GM21619 (cell line): ENCODE data around the gene ACLY.
"Not testable (repeated sequence)": the region's sequence is repeated elsewhere in the genome, so short reads cannot be mapped to it uniquely, and the experiment has no call there.

ENCODE experiments used
- ATAC-seq: cut with Tn5 transposase; IDR thresholded peaks from one replicate; pipeline ENCODE4 v1.9.1; 2021; ENCODE audit not compliant: unreplicated experiment

ACLY gene

GRCh38 chr17:41835800-41836549 lies 82.8 kb downstream of the ACLY start, which contains the start of gene NT5C3B:
TSS of gene NT5C3B (minus strand) at chr17:41836232. CDS start at chr17:41836193, 39 bp downstream.
- peak; percentile 59 for ATAC-seq

GRCh38 chr17:41835214-41835799 lies 83.4 kb downstream of the ACLY start:
- ATAC-seq, result peak; percentile 33

GRCh38 chr17:41829961-41830360 lies 88.8 kb downstream of the ACLY start:
- not testable (repeated sequence) for ATAC-seq

- ATAC-seq, result no peak
Observed at GRCh38 chr17:41825175-41825845, 93.4 kb downstream of the ACLY start.

- no peak for ATAC-seq
Observed at GRCh38 chr17:41824086-41824485, 94.7 kb downstream of the ACLY start.

GRCh38 chr17:41823580-41823979 lies 95.2 kb downstream of the ACLY start:
- ATAC-seq, result no peak

GRCh38 chr17:41823141-41823524 lies 95.6 kb downstream of the ACLY start:
- no peak for ATAC-seq

GRCh38 chr17:41822216-41823140 lies 96.3 kb downstream of the ACLY start:
- no peak for ATAC-seq

- ATAC-seq, result no peak
Observed at GRCh38 chr17:41821776-41822175, 97.0 kb downstream of the ACLY start.

GRCh38 chr17:41818024-41818423 lies 100.7 kb downstream of the ACLY start:
- ATAC-seq, result no peak
